Panc1 (cell line): ENCODE results near the gene EVI5. TPM values are rescaled to one million over a fixed set of nuclear protein-coding genes. Genes with fewer than 3 reads are reported as not detected.

Experiments
- ATAC-seq: fragments of 200-7000 bp; cut with Tn5 transposase; 2 replicates; pipeline ENCODE4 v1.9.1; 2020; ENCODE audit warnings: mild to moderate bottlenecking, moderate library complexity
- BruUV-seq: library from RNA; stranded (reverse); fragments of 400-500 nt; replicated peaks from 2 replicates; lab custom pipeline; 2021; lab: Mats Ljungman, UMichigan
- CTCF ChIA-PET: fragments of 300-600 bp; sonication (Branson Sonifier 250); formaldehyde crosslinking; loops from one replicate; lab custom pipeline; 2022; ENCODE audit warnings: antibody characterized with exemption; lab: Charles Lee
- POLR2A ChIA-PET: fragments of 300-600 bp; sonication (Branson Sonifier 250); formaldehyde crosslinking; loops from one replicate; lab custom pipeline; 2022; ENCODE audit warnings: antibody characterized with exemption; lab: Charles Lee
- DNase-seq: peaks from one replicate; pipeline ENCODE4 v3.0.0-alpha.2; 2010; ENCODE audit warnings: low read depth, low spot score
- H3K27ac ChIP-seq: 2 replicates; pipeline ENCODE4 v1.5.1; 2011; ENCODE audit warnings: mild to moderate bottlenecking, low read length, inconsistent platforms
- H3K27me3 ChIP-seq: fragments of 200-500 bp; sonication (Bioruptor generic); 2 replicates; pipeline ENCODE4 v1.6.0; 2014; ENCODE audit warnings: low read length, inconsistent platforms; ENCODE audit not compliant: control insufficient read depth, insufficient read depth
- H3K36me3 ChIP-seq: fragments of 200-500 bp; sonication (Bioruptor generic); 2 replicates; pipeline ENCODE4 v1.5.1; 2014; ENCODE audit warnings: inconsistent platforms, mild to moderate bottlenecking, low read length, moderate library complexity; ENCODE audit not compliant: control insufficient read depth, insufficient read depth
- H3K4me1 ChIP-seq: 2 replicates; pipeline ENCODE4 v1.5.1; 2011; ENCODE audit warnings: inconsistent platforms, mild to moderate bottlenecking, low read length, moderate library complexity; ENCODE audit not compliant: control insufficient read depth, insufficient read depth
- H3K4me3 ChIP-seq, 2 experiments: 2 replicates each; pipeline ENCODE4 v1.5.1; 2011 to 2012; ENCODE audit warnings: low read depth in 2 of 2, low read length in 2 of 2, mild to moderate bottlenecking in 2 of 2, inconsistent platforms in 1 of 2, moderate library complexity in 1 of 2
- H3K9me3 ChIP-seq: fragments of 200-500 bp; sonication (Bioruptor generic); 2 replicates; pipeline ENCODE4 v1.5.1; 2014; ENCODE audit warnings: low read depth, mild to moderate bottlenecking, inconsistent platforms, low read length, moderate library complexity; ENCODE audit not compliant: control insufficient read depth, insufficient read depth
- POLR2AphosphoS5 ChIP-seq: IDR thresholded peaks from 2 replicates; pipeline ENCODE4 v1.6.1; 2012; ENCODE audit warnings: mild to moderate bottlenecking, low read depth, low read length, moderate library complexity
- SIN3A ChIP-seq: IDR thresholded peaks from 2 replicates; pipeline ENCODE4 v1.6.1; 2012; ENCODE audit warnings: low read depth, mild to moderate bottlenecking, low read length, moderate library complexity, borderline replicate concordance; ENCODE audit not compliant: insufficient read depth
- TCF7L2 ChIP-seq: IDR thresholded peaks from 2 replicates; pipeline ENCODE4 v1.6.1; 2011; ENCODE audit warnings: mild to moderate bottlenecking, low read depth, low read length, inconsistent platforms
- in situ Hi-C: cut with HindIII; loops from 2 replicates; pipeline ENCODE4 v1.10.0; 2016; ENCODE audit warnings: low sequenced_read_pairs, low pct_unique_long_range_greater_than_20kb
- intact Hi-C: fragments of 100-400 bp; cut with micrococcal nuclease; formaldehyde crosslinking; loops from one replicate; pipeline ENCODE4 v1.10.0; 2022; ENCODE audit not compliant: unreplicated experiment
- total RNA-seq: library from RNA; stranded (reverse); gene quantifications from one replicate; pipeline ENCODE4 v1.2.1, GENCODE V29; 2021; ENCODE audit not compliant: unreplicated experiment
- TF ChIP-seq, protein P1 (sequence below), 2 experiments: IDR thresholded peaks; 2 replicates each; pipeline ENCODE4 v1.6.1; 2011 to 2012; ENCODE audit warnings: low read depth in 2 of 2, control low read depth in 1 of 2, low read length in 1 of 2, mild to moderate bottlenecking in 1 of 2, moderate library complexity in 1 of 2; ENCODE audit not compliant: insufficient read depth in 1 of 2
- TF ChIP-seq, protein P2 (sequence below): fragments of 450-650 bp; IDR thresholded peaks from 2 replicates; pipeline ENCODE4 v1.5.1; 2017; ENCODE audit warnings: mild to moderate bottlenecking

The EVI5 gene
- total RNA-seq, 1 experiment from 2014 or later, result 21.2 TPM

DNA sequence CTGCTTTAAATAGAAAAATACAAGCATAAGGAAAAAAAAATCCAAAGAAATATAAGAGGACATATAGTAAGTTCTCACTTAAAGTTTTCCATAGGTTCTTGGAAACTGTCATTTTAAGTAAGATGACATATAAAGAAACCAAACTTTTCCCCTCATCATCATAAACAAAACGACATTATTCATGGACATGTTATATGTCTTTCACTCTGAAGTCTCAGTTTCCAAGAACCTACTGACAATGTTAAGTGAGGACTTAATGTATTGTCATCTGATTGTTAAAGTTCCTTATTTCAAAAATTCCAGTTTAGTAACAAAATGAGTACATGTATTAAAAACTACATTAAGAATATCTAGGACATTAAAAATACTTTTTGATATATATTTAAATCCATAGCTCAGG is 228.6 kb downstream of the EVI5 start:
- Histone ChIP-seq H3K4me1 (no peaks in the 10 kb centered on the region), H3K36me3 (no peaks in the 10 kb centered on the region), H3K27ac (no peak overlapping the region), H3K27me3 (no peaks in the 10 kb centered on the region), H3K4me3 (no peak overlapping the region), H3K9me3 (no peaks in the 10 kb centered on the region)
- ChIA-PET CTCF (no interaction called here), POLR2A (no interaction called here)
- DNase-seq (no peak), ATAC-seq (no peak)
- intact Hi-C loops (no loop called here), in situ Hi-C loops (no loop called here)
- no TSS peak for BruUV-seq
- TF ChIP-seq POLR2AphosphoS5 (no peak), TCF7L2 (no peak)

DNA sequence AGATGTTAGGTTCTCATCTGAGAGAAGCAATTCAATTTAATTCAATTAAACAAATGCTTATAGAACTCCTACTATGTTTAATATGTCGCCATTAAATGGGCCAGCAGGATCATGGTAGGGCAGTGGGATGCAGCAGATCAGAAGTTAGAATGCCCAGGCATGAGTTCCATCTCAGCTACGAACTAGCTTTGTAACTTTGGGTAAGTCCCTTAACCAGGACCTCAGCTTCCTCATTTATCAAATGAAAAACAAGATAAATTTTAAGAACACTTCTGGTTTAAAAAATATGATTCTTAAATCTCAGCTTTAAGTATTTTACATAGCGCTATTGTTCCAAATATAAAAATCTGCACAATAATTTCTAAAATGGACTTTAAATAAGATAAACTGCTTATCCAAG is 230.7 kb downstream of the EVI5 start:
- in situ Hi-C loops (no loop called here), intact Hi-C loops (no loop called here)
- no peak for ATAC-seq
- H3K4me1 ChIP-seq, result no peaks in the 10 kb centered on the region
- no peaks in the 10 kb centered on the region for H3K27me3 ChIP-seq
- no peaks in the 10 kb centered on the region for H3K36me3 ChIP-seq
- ChIA-PET POLR2A (no interaction called here), CTCF (no interaction called here)
- no peak for DNase-seq
- H3K4me3 ChIP-seq, result no peak overlapping the region
- no peaks in the 10 kb centered on the region for H3K9me3 ChIP-seq
- BruUV-seq, result no TSS peak
- TF ChIP-seq, protein P1, sequence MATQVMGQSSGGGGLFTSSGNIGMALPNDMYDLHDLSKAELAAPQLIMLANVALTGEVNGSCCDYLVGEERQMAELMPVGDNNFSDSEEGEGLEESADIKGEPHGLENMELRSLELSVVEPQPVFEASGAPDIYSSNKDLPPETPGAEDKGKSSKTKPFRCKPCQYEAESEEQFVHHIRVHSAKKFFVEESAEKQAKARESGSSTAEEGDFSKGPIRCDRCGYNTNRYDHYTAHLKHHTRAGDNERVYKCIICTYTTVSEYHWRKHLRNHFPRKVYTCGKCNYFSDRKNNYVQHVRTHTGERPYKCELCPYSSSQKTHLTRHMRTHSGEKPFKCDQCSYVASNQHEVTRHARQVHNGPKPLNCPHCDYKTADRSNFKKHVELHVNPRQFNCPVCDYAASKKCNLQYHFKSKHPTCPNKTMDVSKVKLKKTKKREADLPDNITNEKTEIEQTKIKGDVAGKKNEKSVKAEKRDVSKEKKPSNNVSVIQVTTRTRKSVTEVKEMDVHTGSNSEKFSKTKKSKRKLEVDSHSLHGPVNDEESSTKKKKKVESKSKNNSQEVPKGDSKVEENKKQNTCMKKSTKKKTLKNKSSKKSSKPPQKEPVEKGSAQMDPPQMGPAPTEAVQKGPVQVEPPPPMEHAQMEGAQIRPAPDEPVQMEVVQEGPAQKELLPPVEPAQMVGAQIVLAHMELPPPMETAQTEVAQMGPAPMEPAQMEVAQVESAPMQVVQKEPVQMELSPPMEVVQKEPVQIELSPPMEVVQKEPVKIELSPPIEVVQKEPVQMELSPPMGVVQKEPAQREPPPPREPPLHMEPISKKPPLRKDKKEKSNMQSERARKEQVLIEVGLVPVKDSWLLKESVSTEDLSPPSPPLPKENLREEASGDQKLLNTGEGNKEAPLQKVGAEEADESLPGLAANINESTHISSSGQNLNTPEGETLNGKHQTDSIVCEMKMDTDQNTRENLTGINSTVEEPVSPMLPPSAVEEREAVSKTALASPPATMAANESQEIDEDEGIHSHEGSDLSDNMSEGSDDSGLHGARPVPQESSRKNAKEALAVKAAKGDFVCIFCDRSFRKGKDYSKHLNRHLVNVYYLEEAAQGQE (IDR thresholded peaks at IDR 0.05; ENCODE audit: insufficient read depth in 1 of 2, low read depth in 2 of 2, low read length in 1 of 2), result no peak
- TF ChIP-seq SIN3A (no peak), POLR2AphosphoS5 (no peak), TCF7L2 (no peak)
- TF ChIP-seq, protein P2, sequence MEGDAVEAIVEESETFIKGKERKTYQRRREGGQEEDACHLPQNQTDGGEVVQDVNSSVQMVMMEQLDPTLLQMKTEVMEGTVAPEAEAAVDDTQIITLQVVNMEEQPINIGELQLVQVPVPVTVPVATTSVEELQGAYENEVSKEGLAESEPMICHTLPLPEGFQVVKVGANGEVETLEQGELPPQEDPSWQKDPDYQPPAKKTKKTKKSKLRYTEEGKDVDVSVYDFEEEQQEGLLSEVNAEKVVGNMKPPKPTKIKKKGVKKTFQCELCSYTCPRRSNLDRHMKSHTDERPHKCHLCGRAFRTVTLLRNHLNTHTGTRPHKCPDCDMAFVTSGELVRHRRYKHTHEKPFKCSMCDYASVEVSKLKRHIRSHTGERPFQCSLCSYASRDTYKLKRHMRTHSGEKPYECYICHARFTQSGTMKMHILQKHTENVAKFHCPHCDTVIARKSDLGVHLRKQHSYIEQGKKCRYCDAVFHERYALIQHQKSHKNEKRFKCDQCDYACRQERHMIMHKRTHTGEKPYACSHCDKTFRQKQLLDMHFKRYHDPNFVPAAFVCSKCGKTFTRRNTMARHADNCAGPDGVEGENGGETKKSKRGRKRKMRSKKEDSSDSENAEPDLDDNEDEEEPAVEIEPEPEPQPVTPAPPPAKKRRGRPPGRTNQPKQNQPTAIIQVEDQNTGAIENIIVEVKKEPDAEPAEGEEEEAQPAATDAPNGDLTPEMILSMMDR, result no peak
- no peak overlapping the region for H3K27ac ChIP-seq

DNA sequence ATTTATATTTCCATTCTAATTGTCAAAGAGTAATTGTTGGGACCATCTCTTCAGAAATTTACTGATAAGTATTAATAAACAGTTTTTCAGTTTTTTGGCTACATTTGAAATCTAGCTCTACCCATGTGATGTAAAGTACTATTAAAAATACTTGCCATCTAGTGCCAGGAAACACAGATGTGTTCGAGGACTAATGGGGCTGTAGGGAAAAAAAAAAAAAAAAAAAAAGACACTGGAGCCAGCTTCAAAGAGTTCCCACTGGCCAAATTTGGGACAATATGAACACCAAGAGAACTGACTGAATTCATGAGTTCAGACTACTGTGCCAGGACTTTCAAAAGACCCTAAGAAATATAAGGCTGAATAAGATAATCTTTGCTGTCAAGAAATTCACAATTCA is 233.0 kb downstream of the EVI5 start:
- TF ChIP-seq TCF7L2 (no peak), SIN3A (no peak), POLR2AphosphoS5 (no peak)
- TF ChIP-seq, protein P1 (IDR thresholded peaks at IDR 0.05; ENCODE audit: insufficient read depth in 1 of 2, low read depth in 2 of 2, low read length in 1 of 2), result no peak
- TF ChIP-seq, protein P2, result no peak
- ChIA-PET POLR2A (no interaction called here), CTCF (no interaction called here)
- DNase-seq (no peak), ATAC-seq (no peak)
- no peaks in the 10 kb centered on the region for H3K27me3 ChIP-seq
- TSS peak; percentile 41 for BruUV-seq
- H3K36me3 ChIP-seq, result no peaks in the 10 kb centered on the region
- H3K4me3 ChIP-seq, result no peak overlapping the region
- in situ Hi-C loops (no loop called here), intact Hi-C loops (no loop called here)
- no peaks in the 10 kb centered on the region for H3K4me1 ChIP-seq
- no peaks in the 10 kb centered on the region for H3K9me3 ChIP-seq
- H3K27ac ChIP-seq, result no peak overlapping the region
